ENCODE data around the gene ACACA.

Gene ACACA

DNA sequence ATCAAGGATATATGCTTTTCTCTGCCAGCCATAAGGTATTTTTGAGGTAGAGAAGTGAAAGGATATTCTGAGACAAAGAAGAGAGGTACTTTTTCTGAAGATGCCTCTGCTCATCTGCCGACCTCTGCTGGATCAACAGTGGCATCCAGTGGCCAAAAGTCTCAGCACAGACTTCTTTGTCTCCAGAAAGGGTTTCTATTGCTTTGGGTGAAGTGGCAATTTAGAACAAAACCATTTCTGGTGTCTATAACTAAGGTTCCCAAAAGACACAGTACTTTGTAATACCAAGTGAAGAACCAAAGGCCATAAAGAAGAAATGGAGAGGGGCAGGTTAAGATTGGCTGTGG is 186.1 kb downstream of the ACACA start:
- peak; percentile 24 for DNase-seq

- no peak for DNase-seq
These were observed 186.6 kb downstream of the ACACA start for GRCh38 chr17:37219876-37220606.

- no peak for DNase-seq
These were observed 187.8 kb downstream of the ACACA start for GRCh38 chr17:37218849-37219248.

GRCh38 chr17:37214416-37214815 is 192.2 kb downstream of the ACACA start:
- DNase-seq, result no peak

- DNase-seq, result no peak
These were observed 192.7 kb downstream of the ACACA start for GRCh38 chr17:37213927-37214326.

- no peak for DNase-seq
These were observed 194.5 kb downstream of the ACACA start for GRCh38 chr17:37212179-37212578.

GRCh38 chr17:37211136-37211535 is 195.5 kb downstream of the ACACA start:
- no peak for DNase-seq

DNA sequence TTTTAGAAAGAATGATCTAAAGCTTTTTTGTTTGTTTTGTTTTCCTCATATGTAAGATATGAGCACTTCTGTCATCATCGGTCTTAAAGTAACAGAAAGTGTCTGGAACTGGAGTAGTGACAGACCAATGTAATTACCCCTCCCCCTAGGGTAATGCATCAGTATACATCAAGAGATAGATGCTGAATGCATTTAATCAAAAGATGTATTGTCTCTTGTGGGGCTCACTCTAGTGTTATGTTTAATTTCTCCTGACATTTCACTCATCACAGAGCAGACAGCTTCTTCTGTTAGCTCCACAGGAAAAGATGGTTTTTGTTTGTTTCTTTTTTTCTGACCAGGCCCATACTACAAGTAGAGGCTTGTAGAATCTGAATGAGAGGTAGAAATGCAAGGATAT is 199.5 kb downstream of the ACACA start:
- no peak for DNase-seq

DNA sequence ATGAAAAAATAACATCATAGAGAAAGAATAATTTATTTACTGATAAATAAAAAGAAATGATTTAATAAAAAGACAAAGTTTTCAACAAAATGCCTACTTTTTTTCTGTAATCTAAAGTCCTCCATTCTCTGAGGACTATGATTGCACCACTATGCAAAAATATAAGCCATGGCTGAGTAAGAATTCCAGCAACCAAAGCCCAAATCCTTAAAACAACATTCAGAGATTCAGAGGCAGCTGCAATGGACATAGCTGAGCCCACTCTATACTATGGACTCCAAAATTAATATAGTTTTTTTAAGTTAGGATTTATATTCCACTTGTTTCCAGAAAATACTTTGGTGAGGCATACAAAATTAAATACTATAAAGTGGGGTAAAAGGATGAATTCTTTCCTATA is 200.3 kb downstream of the ACACA start:
- no peak for DNase-seq

- DNase-seq, result no peak
These were observed 206.1 kb downstream of the ACACA start for GRCh38 chr17:37200497-37200896.

GRCh38 chr17:37197336-37197735 is 209.3 kb downstream of the ACACA start:
- DNase-seq, result no peak

DNA sequence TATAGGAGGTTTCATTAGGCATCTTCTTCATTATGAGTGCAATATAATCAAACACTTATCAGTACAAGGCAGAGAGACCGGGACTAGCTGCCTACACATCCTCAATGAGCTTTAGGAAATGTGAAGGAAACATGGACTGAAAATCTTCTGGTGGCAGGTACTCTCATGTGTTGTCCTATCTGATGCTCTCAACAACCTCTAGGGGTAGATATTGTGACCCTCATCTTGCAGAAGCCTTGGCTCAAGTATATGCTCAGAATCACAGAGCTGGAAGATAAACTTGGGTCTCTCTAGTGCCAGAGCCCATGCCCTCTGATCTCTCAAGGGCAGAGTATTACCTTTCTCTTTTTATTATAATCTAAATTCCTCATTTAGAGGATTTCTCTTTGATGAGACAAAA is 212.4 kb downstream of the ACACA start:
- DNase-seq, result no peak

DNA sequence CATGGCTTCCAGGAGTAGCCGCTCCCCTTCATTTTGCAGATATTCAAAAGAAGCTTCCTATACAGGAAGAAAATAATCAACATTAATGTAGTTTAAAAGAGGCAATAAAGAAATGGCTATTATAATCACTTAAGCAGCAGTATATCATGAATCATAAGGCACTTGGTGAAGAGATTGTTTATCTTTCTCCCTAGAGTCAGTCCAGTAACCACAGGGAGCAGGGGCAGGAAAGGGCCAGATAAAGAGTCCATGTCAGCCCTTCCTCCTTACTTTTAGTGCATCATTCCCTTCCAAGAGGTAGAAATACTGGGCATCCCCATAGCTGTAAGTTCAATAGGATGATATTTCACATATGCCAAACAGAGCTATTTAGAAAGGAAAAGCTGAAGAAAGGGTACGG is 215.4 kb downstream of the ACACA start:
- peak; percentile 16 for DNase-seq

DNA sequence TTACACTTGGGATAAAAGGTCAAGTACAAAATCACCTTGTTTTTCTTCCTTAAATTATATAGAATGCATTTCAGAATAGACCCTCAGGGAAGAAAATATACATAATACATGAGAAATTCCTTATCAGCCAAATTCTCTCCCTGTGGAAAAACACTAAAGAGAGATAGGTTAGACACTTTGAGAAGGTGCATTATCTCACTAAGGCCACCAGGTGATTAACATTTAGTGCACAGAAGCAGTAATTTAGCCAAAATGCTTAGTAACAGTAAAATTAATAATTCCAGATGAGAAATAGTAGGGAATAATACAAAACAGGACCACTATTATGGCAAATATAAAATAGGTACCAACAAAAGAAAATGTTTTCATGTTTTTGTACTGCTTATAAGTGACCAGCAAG is 216.1 kb downstream of the ACACA start:
- no peak for DNase-seq

DNA sequence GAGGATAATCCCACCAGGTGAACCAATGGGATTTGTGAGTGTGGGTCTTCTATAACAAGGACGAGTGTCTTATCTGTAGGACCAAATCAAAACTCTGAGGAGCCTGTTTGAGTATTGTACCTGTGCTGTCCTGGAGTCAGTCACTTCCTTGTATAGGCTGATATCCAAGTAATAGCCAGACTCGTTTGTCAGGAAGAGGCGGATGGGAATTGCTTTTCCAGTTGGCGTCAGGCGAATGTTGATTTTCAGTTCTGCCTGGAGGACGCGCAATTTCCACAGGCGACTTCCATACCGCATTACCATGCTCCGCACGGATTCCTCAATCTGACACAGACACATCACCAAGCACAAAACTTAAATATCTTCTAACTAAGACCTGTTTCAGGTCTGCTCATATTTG is 218.5 kb downstream of the ACACA start:
- no peak for DNase-seq

DNA sequence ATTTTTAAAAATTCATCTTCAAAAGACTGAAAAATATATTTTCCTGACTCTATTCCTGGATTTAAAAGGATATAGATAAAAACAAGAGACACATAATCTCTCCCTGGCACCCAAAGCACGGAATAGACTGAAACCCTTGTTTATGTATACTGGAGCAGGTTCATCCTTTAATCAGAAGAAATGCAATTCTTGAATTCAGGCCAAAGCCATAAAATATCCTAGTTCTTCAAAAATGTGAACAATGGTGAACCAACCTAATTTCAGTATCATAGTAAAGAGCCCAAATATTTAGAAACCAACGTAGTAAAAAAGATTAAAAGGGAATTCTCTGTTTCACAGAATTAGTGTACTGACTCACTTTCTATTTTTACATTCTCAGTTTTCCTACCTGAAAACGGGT is 219.4 kb downstream of the ACACA start:
- peak; percentile 24 for DNase-seq

GRCh38 chr17:37182786-37183465 is 223.7 kb downstream of the ACACA start:
- peak; percentile 45 for DNase-seq

DNA sequence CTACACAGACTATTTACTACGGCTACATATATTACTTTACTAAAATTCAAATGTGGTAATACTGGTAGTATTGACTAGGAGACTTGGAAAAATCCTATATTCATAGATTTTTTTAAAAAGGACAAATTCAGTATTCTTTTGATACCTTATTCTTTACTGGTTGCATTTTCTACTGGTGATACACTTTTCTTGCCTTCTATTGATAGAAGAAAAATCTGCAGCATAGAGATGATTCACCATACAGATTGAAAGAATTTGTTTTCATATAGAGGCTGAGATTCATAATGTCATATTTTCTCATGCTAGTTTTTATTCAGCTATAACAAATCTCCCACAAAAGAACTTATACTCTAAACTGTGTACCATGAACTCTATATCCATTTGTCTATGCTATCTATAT is 226.3 kb downstream of the ACACA start:
- peak; percentile 7 for DNase-seq

GRCh38 chr17:37179893-37180292 is 226.7 kb downstream of the ACACA start:
- DNase-seq, result peak; percentile 85

GRCh38 chr17:37177254-37177870 is 229.3 kb downstream of the ACACA start:
- no peak for DNase-seq

- DNase-seq, result peak; percentile 17
These were observed 229.9 kb downstream of the ACACA start for GRCh38 chr17:37176723-37177122.

DNA sequence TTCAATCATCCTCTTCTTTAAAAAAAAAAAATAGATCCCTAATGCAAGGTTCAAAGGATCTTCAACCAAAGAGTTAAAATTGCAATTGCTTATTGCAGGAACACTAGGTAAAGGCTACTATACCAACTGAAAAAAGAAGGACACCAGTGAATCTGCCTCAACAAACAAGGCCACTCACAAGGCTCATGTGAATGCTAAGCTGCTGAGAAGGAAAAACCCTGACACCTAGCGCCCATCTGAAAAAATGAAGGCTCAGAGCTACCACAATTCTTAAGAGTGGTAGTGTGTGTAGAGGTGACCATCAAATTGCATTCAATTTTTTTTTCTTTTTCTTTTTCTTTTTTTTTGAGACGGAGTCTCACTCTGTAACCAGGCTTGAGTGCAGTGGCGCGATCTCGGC is 232.4 kb downstream of the ACACA start:
- peak; percentile 24 for DNase-seq

DNA sequence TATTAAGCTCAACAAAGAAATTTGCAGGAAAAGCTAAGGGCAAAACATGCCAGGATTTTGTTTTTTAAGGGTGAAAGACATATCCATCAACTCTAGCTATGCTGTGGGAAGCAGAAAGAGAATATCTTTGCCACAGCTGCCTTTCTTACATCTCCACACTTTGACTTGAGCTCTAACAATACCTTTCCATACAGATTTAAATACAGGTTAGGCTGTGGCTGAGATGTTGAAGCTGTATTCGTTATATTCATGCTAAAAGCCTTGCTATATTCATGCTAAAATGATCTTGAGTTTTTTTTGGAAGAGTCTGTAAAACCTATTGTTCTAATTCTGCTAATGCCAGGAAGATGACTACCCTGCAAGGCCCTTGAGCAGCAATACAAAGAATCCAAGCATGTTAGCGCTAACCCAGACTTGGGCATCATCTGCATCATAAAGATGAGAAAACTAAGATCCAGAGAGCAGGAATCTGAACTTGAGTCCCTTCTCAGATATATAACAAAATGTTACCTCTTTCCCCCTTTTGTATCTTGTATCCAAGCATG is 235.7 kb downstream of the ACACA start:
- DNase-seq, result no peak

DNA sequence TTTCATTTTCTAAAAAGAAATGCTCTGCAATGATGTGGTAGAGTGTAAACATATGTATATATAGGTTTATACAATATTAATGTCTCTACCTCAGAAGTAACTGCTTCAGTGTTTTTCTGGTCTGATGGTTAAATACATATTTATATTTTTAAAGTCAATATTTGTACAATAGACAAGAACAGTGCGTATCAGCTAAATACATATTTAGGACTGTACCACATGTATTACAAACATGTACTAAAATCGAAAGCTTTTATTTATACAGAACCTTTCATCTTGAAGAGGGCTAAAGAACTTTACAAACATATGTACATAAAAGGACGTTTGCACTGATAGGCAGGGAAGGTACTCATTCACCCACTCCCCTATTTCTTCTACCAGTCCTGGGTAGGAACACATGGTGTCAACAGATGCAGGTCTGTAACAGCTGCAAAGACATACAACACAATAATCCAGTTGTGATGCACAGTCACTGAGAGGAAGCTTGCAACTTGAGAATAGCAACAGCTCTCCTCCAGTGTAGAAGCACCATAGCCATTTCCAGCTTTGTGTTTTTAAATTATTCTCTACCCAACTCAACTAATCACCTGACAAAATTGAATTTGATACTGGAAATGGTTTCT is 237.8 kb downstream of the ACACA start:
- DNase-seq, result no peak
